Gastroesophageal sphincter (tissue), 3 donors: ENCODE results near the gene FOXN3.

Experiments used
- CTCF ChIP-seq, 4 experiments: fragments of 200-600 bp in 2 of 4; fragments of 450-650 bp in 2 of 4; sonication (generic) in 1 of 4; IDR thresholded peaks; one replicate each; pipeline ENCODE4 v1.5.1; 2017 to 2019; ENCODE audit warnings: antibody characterized with exemption in 4 of 4, mild to moderate bottlenecking in 2 of 4, moderate library complexity in 2 of 4
- EP300 ChIP-seq: sonication (generic); formaldehyde crosslinking; IDR thresholded peaks from one replicate; pipeline ENCODE4 v1.6.1; 2017; ENCODE audit warnings: antibody characterized with exemption, mild to moderate bottlenecking
- POLR2A ChIP-seq, 2 donors: fragments of 450-650 bp; IDR thresholded peaks; one replicate each; pipeline ENCODE4 v1.6.1; 2017; ENCODE audit warnings: antibody characterized with exemption in 2 of 2, mild to moderate bottlenecking in 2 of 2, moderate library complexity in 1 of 2
- POLR2AphosphoS5 ChIP-seq: sonication (generic); formaldehyde crosslinking; IDR thresholded peaks from one replicate; pipeline ENCODE4 v1.6.1; 2017; ENCODE audit warnings: antibody characterized with exemption

- TF ChIP-seq CTCF (IDR thresholded peaks at IDR 0.05) (no peak), POLR2A (IDR thresholded peaks at IDR 0.05) (no peak), EP300 (no peak), POLR2AphosphoS5 (no peak)
These were observed 162.7 kb downstream of the FOXN3 start for GRCh38 chr14:89254166-89254909.
